SU-DHL-6 (cell line): Measurements from ENCODE around the gene LAPTM5.

ENCODE experiments used
- H2AFZ ChIP-seq: fragments of 200-600 bp; sonication (generic); 2 replicates; pipeline ENCODE4 v1.6.1; 2014; ENCODE audit warnings: low read depth, mild to moderate bottlenecking, moderate library complexity, mixed read lengths, antibody characterized with exemption, low read length; ENCODE audit not compliant: severe bottlenecking
- H3F3A ChIP-seq: fragments of 200-600 bp; shearing (Covaris generic); 2 replicates; pipeline ENCODE4 v1.6.0; 2016; ENCODE audit warnings: antibody characterized with exemption, mild to moderate bottlenecking; ENCODE audit not compliant: insufficient read depth
- H3K27ac ChIP-seq: fragments of 200-600 bp; sonication (generic); 2 replicates; pipeline ENCODE4 v1.5.1; 2016; ENCODE audit warnings: low read depth, mild to moderate bottlenecking, low read length, moderate library complexity, mixed read lengths
- H3K27me3 ChIP-seq: fragments of 200-600 bp; sonication (generic), shearing (Covaris generic); 2 replicates; pipeline ENCODE4 v1.6.0; 2014; ENCODE audit warnings: mild to moderate bottlenecking, low read length
- H3K36me3 ChIP-seq: fragments of 200-600 bp; sonication (generic); 2 replicates; pipeline ENCODE4 v1.6.1; 2014; ENCODE audit warnings: mild to moderate bottlenecking, low read length, mixed read lengths
- H3K4me2 ChIP-seq: fragments of 300-600, 200-600 bp; shearing (Covaris generic), sonication (generic); 2 replicates; pipeline ENCODE4 v1.6.0; 2014; ENCODE audit warnings: low read length, low read depth, mild to moderate bottlenecking; ENCODE audit not compliant: poor library complexity, severe bottlenecking
- H3K4me3 ChIP-seq: fragments of 200-600 bp; sonication (generic); 2 replicates; pipeline ENCODE4 v1.5.1; 2014; ENCODE audit warnings: antibody characterized with exemption, low read length, mild to moderate bottlenecking, mixed read lengths; ENCODE audit not compliant: insufficient read depth, poor library complexity, severe bottlenecking
- H3K79me2 ChIP-seq: fragments of 200-600 bp; sonication (generic); 2 replicates; pipeline ENCODE4 v1.6.1; 2014; ENCODE audit warnings: mild to moderate bottlenecking, low read length, moderate library complexity; ENCODE audit not compliant: insufficient read depth
- H3K9ac ChIP-seq: fragments of 200-600 bp; sonication (generic); 2 replicates; pipeline ENCODE4 v1.7.0; 2014; ENCODE audit warnings: mild to moderate bottlenecking, low read length
- H3K9me2 ChIP-seq: fragments of 200-600 bp; sonication (generic); replicated peaks from 2 replicates; pipeline ENCODE4 v1.6.1; 2014; ENCODE audit warnings: low read length; ENCODE audit not compliant: insufficient read depth
- H3K9me3 ChIP-seq: fragments of 200-600 bp; sonication (generic); 2 replicates; pipeline ENCODE4 v1.6.1; 2014; ENCODE audit warnings: low read length, mixed read lengths; ENCODE audit not compliant: insufficient read depth
- H4K20me1 ChIP-seq: fragments of 200-600 bp; sonication (generic); 2 replicates; pipeline ENCODE4 v1.6.1; 2014; ENCODE audit warnings: low read depth, mild to moderate bottlenecking, antibody characterized with exemption, low read length, moderate library complexity, mixed read lengths
- CTCF ChIP-seq: fragments of 200-600 bp; sonication (generic); IDR thresholded peaks from one replicate; pipeline ENCODE4 v1.5.1; 2017; ENCODE audit warnings: antibody characterized with exemption, mild to moderate bottlenecking, low read length, moderate library complexity; ENCODE audit not compliant: insufficient read depth, poor library complexity, severe bottlenecking
- EZH2phosphoT487 ChIP-seq: fragments of 200-600 bp; sonication (generic), shearing (Covaris generic); conservative IDR thresholded peaks from 2 replicates; pipeline ENCODE4 v1.6.1; 2018; ENCODE audit warnings: mild to moderate bottlenecking, antibody characterized with exemption, low read length, moderate library complexity, mixed read lengths

Gene LAPTM5

GRCh38 chr1:30778979-30779293 lies 21.4 kb upstream of the LAPTM5 start:
- Histone ChIP-seq H3K4me3 (no peak overlapping the region), H3K36me3 (no peaks in the 10 kb centered on the region), H3F3A (no peaks in the 10 kb centered on the region), H3K79me2 (no peaks in the 10 kb centered on the region), H3K27ac (no peak overlapping the region), H2AFZ (no peak overlapping the region), H3K9ac (no peak overlapping the region), H3K9me2 (no peaks in the 10 kb centered on the region), H3K27me3 (no peaks in the 10 kb centered on the region), H3K4me2 (no peak overlapping the region), H3K9me3 (no peaks in the 10 kb centered on the region), H4K20me1 (no peaks in the 10 kb centered on the region)
- TF ChIP-seq CTCF (no peak), EZH2phosphoT487 (no peak)

GRCh38 chr1:30778154-30778978 lies 20.8 kb upstream of the LAPTM5 start:
- Histone ChIP-seq H2AFZ (no peak overlapping the region), H3K27me3 (no peaks in the 10 kb centered on the region), H4K20me1 (no peaks in the 10 kb centered on the region), H3K4me2 (no peak overlapping the region), H3K27ac (no peak overlapping the region), H3K9me2 (no peaks in the 10 kb centered on the region), H3K9ac (no peak overlapping the region), H3K9me3 (no peaks in the 10 kb centered on the region), H3K36me3 (no peaks in the 10 kb centered on the region), H3F3A (no peaks in the 10 kb centered on the region), H3K79me2 (no peaks in the 10 kb centered on the region), H3K4me3 (no peak overlapping the region)
- TF ChIP-seq CTCF (no peak), EZH2phosphoT487 (no peak)

- H4K20me1 ChIP-seq, result no peaks in the 10 kb centered on the region
- H3K36me3 ChIP-seq, result no peaks in the 10 kb centered on the region
- H3K9me2 ChIP-seq, result no peaks in the 10 kb centered on the region
- TF ChIP-seq CTCF (no peak), EZH2phosphoT487 (no peak)
- no peaks in the 10 kb centered on the region for H3K9me3 ChIP-seq
- no peak overlapping the region for H3K4me2 ChIP-seq
- no peak overlapping the region for H2AFZ ChIP-seq
- no peak overlapping the region for H3K27ac ChIP-seq
- no peak overlapping the region for H3K4me3 ChIP-seq
- H3K79me2 ChIP-seq, result no peaks in the 10 kb centered on the region
- H3F3A ChIP-seq, result no peaks in the 10 kb centered on the region
- no peak overlapping the region for H3K9ac ChIP-seq
- H3K27me3 ChIP-seq, result no peaks in the 10 kb centered on the region
Measured at GRCh38 chr1:30777904-30778153, 20.3 kb upstream of the LAPTM5 start.
